DOHH2 (cell line): ENCODE measurements around the gene BANK1.

Source experiments
- EZH2phosphoT487 ChIP-seq: fragments of 200-600 bp; sonication (generic); IDR thresholded peaks from 2 replicates; pipeline ENCODE4 v1.6.1; 2017; ENCODE audit warnings: borderline replicate concordance, mild to moderate bottlenecking, antibody characterized with exemption, low read length, moderate library complexity, mixed read lengths
- TF ChIP-seq, protein P1 (sequence below): fragments of 200-600 bp; sonication (generic); IDR thresholded peaks from one replicate; pipeline ENCODE4 v1.5.1; 2014; ENCODE audit warnings: antibody characterized with exemption, mild to moderate bottlenecking, low read depth, low read length; ENCODE audit not compliant: poor library complexity, severe bottlenecking

- TF ChIP-seq, protein P1, sequence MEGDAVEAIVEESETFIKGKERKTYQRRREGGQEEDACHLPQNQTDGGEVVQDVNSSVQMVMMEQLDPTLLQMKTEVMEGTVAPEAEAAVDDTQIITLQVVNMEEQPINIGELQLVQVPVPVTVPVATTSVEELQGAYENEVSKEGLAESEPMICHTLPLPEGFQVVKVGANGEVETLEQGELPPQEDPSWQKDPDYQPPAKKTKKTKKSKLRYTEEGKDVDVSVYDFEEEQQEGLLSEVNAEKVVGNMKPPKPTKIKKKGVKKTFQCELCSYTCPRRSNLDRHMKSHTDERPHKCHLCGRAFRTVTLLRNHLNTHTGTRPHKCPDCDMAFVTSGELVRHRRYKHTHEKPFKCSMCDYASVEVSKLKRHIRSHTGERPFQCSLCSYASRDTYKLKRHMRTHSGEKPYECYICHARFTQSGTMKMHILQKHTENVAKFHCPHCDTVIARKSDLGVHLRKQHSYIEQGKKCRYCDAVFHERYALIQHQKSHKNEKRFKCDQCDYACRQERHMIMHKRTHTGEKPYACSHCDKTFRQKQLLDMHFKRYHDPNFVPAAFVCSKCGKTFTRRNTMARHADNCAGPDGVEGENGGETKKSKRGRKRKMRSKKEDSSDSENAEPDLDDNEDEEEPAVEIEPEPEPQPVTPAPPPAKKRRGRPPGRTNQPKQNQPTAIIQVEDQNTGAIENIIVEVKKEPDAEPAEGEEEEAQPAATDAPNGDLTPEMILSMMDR: no peak
- TF ChIP-seq EZH2phosphoT487: no peak
Observed at GRCh38 chr4:101825953-101826352, 35.4 kb downstream of the BANK1 start.
